AG09309 (cell line): ENCODE data around the gene SNX22.

Experiments
- DNase-seq: peaks from one replicate; pipeline ENCODE4 v3.0.0-alpha.2; 2010; ENCODE audit warnings: low read depth
- H3K4me3 ChIP-seq: 2 replicates; pipeline ENCODE4 v1.5.1; 2011; ENCODE audit warnings: mild to moderate bottlenecking, low read depth, low read length, moderate library complexity; ENCODE audit not compliant: control insufficient read depth
- TF ChIP-seq, protein P1 (sequence below): IDR thresholded peaks from 2 replicates; pipeline ENCODE4 v1.5.1; 2011; ENCODE audit warnings: mild to moderate bottlenecking, low read depth, low read length, inconsistent platforms; ENCODE audit not compliant: insufficient read depth, control insufficient read depth; ENCODE audit errors: missing control alignments

Gene SNX22

GRCh38 chr15:64162869-64163658 lies 11.5 kb downstream of the SNX22 start, which contains the start of gene PPIB:
Gene PPIB (minus strand): TSS chr15:64163022. CDS start chr15:64162986, 36 bp downstream.
- TF ChIP-seq, protein P1, sequence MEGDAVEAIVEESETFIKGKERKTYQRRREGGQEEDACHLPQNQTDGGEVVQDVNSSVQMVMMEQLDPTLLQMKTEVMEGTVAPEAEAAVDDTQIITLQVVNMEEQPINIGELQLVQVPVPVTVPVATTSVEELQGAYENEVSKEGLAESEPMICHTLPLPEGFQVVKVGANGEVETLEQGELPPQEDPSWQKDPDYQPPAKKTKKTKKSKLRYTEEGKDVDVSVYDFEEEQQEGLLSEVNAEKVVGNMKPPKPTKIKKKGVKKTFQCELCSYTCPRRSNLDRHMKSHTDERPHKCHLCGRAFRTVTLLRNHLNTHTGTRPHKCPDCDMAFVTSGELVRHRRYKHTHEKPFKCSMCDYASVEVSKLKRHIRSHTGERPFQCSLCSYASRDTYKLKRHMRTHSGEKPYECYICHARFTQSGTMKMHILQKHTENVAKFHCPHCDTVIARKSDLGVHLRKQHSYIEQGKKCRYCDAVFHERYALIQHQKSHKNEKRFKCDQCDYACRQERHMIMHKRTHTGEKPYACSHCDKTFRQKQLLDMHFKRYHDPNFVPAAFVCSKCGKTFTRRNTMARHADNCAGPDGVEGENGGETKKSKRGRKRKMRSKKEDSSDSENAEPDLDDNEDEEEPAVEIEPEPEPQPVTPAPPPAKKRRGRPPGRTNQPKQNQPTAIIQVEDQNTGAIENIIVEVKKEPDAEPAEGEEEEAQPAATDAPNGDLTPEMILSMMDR = peak; percentile 30
- H3K4me3 ChIP-seq = peak within 1 kb of the TSS; percentile 57
- peak; percentile 89 for DNase-seq

- DNase-seq = no peak
- TF ChIP-seq, protein P1 = no peak
- peak overlapping the region; percentile 39 for H3K4me3 ChIP-seq
These were observed 12.3 kb downstream of the SNX22 start for GRCh38 chr15:64163659-64164362.

DNA sequence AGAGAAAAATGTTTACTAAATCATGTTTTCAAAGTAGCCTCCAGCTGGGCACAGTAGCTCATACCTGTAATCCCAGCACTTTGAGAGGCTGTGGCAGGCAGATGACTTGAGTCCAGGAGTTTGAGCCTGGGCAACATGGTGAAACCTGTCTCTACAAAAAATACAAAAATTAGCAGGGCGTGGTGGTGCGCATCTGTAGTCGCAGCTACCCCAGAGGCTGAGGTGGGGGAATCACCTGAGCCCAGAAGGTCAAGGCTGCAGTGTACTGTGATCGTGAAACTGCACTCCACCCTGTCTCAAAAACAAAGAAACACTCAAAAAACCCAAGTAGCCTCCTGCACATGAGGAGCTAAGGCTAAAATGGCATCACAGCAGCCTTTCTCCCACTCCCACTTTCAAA lies 12.9 kb downstream of the SNX22 start:
- TF ChIP-seq, protein P1 = no peak
- no peak overlapping the region for H3K4me3 ChIP-seq
- DNase-seq = no peak

DNA sequence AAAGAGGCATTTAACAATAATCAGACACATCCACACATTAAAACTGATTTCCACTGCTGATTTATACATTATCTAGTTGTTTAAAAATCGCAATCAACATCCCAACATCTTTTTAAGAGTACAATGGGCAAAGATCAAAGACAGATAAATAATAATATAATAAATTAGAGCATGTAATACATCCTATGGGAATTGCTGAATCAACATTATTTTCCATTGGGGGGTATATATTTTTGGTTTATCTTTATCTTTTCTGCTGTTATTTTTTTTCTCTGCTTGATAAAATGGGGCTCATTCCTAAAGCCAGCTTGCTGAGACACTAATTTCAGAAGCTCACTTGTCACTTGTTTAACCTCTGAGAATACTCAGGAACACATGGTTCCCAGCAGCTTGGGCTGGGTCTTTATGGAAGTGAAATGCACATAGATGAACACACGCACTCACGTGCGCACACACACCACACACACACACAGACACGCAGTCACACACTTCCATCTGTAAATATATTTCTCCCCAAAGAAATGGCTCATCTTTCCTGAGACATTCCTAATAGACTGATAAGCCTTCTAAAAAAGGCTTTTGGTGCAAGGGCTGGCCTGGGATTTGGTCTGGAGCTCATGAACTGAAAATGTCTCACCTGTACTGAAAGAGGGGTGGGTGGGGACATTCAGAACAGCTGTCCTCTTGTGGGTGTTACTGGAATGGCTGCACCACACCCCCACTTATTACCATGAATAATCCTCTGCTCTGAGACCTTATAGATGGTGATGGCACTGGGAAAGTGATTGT lies 14.8 kb downstream of the SNX22 start:
- no peak overlapping the region for H3K4me3 ChIP-seq
- no peak for DNase-seq
- TF ChIP-seq, protein P1 = no peak

- TF ChIP-seq, protein P1 = no peak
- H3K4me3 ChIP-seq = no peak overlapping the region
- DNase-seq = no peak
These were observed 28.8 kb downstream of the SNX22 start for GRCh38 chr15:64180235-64180824.

- no peak for DNase-seq
- TF ChIP-seq, protein P1 = no peak
- no peak overlapping the region for H3K4me3 ChIP-seq
These were observed 31.4 kb downstream of the SNX22 start for GRCh38 chr15:64182859-64183370.
